ENCODE results near the gene TSHZ2.
"Not testable (repeated sequence)": the region's sequence is repeated elsewhere in the genome, so short reads cannot be mapped to it uniquely, and the experiment has no call there.

The TSHZ2 gene

DNA sequence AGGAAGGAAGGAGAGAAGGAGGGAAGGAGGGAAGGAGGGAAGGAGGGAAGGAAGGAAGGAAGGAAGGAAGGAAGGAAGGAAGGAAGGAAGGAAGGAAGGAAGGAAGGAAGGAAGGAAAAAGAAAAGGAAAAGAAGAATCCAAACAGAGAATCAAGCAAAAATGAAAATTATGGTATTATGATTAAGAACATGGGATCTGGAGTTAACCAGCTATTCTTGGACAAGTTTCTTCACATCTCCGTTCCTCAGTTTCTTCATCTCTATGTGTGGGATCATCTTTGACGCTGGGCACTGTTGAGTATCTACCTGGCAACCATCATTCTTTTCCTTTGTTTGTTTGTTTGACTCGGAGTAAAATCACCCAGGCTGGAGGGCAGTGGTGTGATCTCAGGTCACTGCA is 549.9 kb downstream of the TSHZ2 start:
- DNase-seq (no peak), ATAC-seq (no peak)
- no peaks in the 10 kb centered on the region for H3K9me3 Mint-ChIP-seq
- H3K4me1 Mint-ChIP-seq, result no peaks in the 10 kb centered on the region
- peaks cover 2% of the 10 kb centered on the region for H3K27me3 Mint-ChIP-seq
- H3K27ac Mint-ChIP-seq, result no peak overlapping the region
- no peak overlapping the region for H3K4me3 Mint-ChIP-seq
- no peaks in the 10 kb centered on the region for H3K36me3 Mint-ChIP-seq (ENCODE audit: low read depth)

DNA sequence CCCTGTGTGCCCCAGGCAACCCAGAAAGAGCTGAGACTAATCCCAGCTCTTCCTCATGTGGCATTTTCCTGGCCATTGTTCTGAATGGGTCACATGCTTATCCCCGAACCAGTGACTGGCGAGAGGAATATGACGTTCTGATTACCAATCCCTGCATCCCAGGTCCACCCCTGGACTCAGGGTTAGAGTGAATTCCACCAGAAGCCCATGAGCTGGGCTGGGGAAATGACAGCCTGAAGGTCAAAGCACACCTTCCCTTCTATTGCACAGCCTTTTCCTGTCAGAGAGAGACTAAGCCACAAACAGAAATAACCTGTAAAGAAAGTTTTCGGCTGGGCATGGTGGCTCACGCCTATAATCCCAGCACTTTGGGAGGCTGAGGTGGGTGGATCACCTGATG is 550.5 kb downstream of the TSHZ2 start:
- no peak overlapping the region for H3K4me3 Mint-ChIP-seq
- H3K27ac Mint-ChIP-seq, result no peak overlapping the region
- ATAC-seq (no peak), DNase-seq (no peak)
- no peaks in the 10 kb centered on the region for H3K36me3 Mint-ChIP-seq (ENCODE audit: low read depth)
- H3K4me1 Mint-ChIP-seq, result no peaks in the 10 kb centered on the region
- no peaks in the 10 kb centered on the region for H3K9me3 Mint-ChIP-seq
- peaks cover 1% of the 10 kb centered on the region for H3K27me3 Mint-ChIP-seq

DNA sequence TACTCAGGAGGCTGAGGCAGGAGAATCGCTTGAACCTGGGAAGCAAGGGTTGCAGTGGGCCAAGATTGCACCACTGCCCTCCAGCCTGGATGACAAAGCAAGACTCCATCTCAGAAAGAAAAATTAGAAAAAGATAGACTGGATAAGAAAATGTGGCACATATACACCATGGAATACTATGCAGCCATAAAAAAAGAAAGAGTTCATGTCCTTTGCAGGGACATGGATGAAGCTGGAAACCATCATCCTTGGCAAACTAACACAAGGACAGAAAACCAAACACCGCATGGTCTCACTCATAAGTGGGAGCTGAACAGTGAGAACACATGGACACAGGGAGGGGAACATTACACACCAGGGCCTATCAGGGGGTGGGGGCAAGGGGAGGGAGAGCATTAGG is 551.5 kb downstream of the TSHZ2 start:
- not testable (repeated sequence) for H3K4me3 Mint-ChIP-seq; DNase-seq; H3K4me1 Mint-ChIP-seq; ATAC-seq; H3K27me3 Mint-ChIP-seq; H3K9me3 Mint-ChIP-seq; H3K36me3 Mint-ChIP-seq (ENCODE audit: low read depth); H3K27ac Mint-ChIP-seq

DNA sequence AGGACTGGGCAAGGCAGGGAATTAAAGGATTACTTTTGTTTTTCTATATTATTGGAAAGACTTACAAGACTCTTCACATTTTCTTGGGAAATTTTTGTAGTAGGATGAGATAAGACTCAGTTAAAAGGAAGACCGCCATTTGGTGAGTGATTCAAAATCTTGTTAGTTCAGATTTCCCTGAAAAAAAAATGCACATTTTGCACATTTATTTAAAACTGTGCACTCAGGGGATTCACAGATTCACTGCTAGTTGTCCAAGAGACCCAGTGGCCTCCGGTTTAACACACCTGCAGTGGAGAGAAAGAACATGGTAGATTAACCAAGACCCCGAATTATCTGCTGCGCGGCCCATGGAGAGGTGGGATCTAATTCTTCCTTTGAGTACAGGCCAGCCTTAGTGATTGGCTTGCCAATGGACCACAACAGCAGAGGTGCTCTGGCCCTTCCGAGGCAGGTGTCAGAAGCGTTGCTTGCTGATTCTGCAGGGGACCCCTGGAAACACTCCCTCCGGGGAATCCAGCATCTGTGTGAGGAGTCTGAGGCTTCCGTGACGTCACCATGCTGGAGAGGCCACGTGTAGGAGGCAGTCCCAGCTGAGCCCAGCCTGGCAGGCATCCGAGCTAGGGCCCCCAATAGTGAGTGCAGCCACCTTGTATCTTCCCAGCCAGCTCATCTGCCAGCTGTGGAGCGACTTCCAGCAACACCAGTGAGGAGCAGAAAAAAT is 552.6 kb downstream of the TSHZ2 start:
- DNase-seq (no peak), ATAC-seq (no peak)
- Mint-ChIP-seq H3K4me1 (no peaks in the 10 kb centered on the region), H3K27me3 (no peaks in the 10 kb centered on the region), H3K9me3 (no peaks in the 10 kb centered on the region), H3K4me3 (no peak overlapping the region), H3K27ac (no peak overlapping the region), H3K36me3 (ENCODE audit: low read depth) (no peaks in the 10 kb centered on the region)

DNA sequence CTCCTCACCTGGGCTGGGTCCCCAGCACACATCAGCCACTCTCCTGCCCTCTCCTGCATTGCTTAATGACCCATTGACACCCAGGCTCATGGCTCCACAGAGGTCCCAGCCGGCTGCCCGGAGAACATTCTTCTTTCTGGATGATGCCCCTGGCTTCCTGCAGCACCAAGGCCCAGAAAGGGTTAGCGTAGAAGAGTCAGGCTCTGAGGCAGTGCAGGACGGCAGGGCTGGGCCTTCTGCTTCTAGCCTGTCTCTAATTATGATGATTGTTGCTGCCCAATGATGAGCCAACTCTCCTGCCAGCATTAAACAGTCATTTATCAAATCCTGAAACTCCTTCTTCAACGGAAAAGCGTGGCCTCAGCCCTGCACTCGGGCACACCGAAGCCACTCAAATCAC is 555.0 kb downstream of the TSHZ2 start:
- H3K27me3 Mint-ChIP-seq, result no peaks in the 10 kb centered on the region
- H3K36me3 Mint-ChIP-seq (ENCODE audit: low read depth), result no peaks in the 10 kb centered on the region
- ATAC-seq (no peak), DNase-seq (no peak)
- H3K9me3 Mint-ChIP-seq, result peaks cover 4% of the 10 kb centered on the region
- H3K27ac Mint-ChIP-seq, result no peak overlapping the region
- H3K4me1 Mint-ChIP-seq, result no peaks in the 10 kb centered on the region
- H3K4me3 Mint-ChIP-seq, result no peak overlapping the region

DNA sequence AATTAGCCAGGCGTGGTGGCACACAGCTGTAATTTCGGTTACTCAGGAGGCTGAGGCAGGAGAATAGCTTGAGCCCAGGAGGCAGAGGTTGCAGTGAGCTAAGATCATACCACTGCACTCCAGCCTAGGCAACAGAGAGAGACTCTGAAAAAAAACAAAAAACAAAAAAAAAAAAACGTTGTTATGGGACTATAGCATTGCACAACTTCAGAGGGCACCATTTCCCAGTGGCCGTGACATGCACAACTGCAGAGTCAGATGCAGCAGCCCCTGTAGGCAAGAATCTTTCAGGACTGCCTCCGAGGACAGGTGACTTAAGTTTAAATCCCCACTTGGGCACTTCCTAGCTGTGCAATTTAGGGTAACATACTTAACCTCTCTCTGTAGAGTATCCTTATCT is 557.5 kb downstream of the TSHZ2 start:
- no peak for ATAC-seq
- Mint-ChIP-seq H3K4me3 (no peak overlapping the region), H3K9me3 (peaks cover 4% of the 10 kb centered on the region), H3K4me1 (no peaks in the 10 kb centered on the region), H3K27me3 (no peaks in the 10 kb centered on the region), H3K27ac (no peak overlapping the region), H3K36me3 (ENCODE audit: low read depth) (no peaks in the 10 kb centered on the region)
- DNase-seq, result no peak

DNA sequence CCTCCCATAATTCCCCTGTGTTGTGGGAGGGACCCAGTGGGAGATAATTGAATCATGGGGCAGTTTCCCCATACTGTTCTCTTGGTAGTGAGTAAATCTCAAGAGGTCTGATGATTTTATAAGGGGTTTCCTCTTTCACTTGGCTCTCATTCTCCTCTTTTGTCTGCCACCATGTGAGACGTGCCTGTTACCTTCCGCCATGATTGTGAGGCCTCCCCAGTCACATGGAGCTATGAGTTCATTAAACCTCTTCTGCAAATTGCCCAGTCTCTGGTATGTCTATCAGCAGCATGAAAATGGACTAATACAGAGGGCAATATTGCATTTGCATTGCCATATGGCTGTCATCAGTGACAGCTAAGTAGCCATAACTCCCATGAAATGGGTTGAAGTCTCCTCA is 558.3 kb downstream of the TSHZ2 start:
- Mint-ChIP-seq H3K27me3 (no peaks in the 10 kb centered on the region), H3K27ac (no peak overlapping the region), H3K36me3 (ENCODE audit: low read depth) (no peaks in the 10 kb centered on the region), H3K4me1 (no peaks in the 10 kb centered on the region), H3K9me3 (peaks cover 4% of the 10 kb centered on the region), H3K4me3 (no peak overlapping the region)
- ATAC-seq (no peak), DNase-seq (no peak)

DNA sequence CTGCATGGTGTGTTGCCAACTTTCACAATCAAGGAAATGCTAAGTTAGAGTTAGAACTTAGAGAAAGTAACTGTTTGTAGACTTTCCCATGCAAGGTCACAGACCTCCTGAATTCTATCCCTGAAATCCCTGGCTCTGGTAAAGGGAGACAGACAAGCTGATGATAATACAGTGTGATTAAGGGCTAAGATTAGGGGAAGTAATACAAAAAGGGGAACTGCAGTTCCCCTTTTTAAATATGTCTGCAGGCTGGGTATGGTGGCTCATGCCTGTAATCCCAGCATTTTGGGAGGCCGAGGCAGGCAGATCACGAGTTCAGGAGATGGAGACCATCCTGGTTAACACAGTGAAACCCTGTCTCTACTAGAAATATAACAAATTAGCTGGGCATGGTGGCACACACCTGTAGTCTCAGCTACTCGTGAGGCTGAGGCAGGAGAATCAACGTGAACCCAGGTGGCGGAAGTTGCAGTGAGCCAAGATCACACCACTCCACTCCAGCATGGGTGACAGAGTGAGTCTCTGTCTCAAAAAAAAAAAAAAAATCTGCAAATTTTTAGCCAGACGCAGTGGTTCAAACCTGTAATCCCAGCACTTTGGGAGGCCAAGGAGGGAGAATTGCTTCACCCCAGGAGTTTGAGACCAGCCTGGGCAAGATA is 560.6 kb downstream of the TSHZ2 start:
- H3K27me3 Mint-ChIP-seq; H3K36me3 Mint-ChIP-seq (ENCODE audit: low read depth); H3K4me1 Mint-ChIP-seq; H3K9me3 Mint-ChIP-seq; H3K4me3 Mint-ChIP-seq; ATAC-seq; H3K27ac Mint-ChIP-seq; DNase-seq: not testable (repeated sequence)

DNA sequence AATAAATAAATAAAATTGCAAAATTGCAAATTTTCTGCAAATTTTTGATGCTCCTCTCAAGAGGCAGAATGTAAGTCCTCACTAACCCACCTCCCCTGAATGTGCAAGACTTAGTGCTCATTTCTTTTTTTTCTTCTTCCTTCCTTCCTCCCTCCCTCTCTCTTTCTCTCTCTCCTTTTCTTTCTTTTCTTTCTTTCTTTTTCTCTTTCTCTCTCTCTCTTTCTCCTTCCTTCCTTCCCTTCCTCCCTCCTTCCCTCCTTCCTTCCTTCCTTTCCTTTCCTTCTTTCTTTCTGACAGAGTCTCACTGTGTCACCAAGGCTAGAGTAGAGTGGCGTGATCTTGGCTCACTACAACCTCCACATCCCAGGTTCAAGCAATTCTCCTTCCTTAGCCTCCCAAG is 561.3 kb downstream of the TSHZ2 start:
- Mint-ChIP-seq H3K27me3 (no peaks in the 10 kb centered on the region), H3K9me3 (peaks cover 4% of the 10 kb centered on the region), H3K4me1 (no peaks in the 10 kb centered on the region), H3K4me3 (no peak overlapping the region), H3K27ac (no peak overlapping the region), H3K36me3 (ENCODE audit: low read depth) (no peaks in the 10 kb centered on the region)
- ATAC-seq, result no peak
- no peak for DNase-seq

DNA sequence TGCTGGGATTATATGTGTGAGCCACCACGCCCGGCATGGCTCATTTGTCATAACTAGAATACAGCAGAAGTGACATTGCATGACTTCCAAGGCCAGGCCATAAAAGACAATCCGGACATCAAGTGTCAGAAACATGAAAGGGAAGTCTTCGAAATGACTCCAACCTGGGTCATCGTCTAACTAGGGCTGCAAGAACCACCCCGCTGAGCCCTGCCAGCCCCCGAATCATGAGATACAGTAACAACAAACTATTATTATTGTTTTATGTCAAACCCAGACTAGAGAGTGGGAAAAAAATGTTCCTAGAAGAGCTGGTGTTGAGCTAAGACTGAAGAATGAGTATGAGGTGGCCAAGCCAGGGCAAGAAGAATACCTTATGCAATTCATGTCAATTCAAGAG is 561.9 kb downstream of the TSHZ2 start:
- Mint-ChIP-seq H3K36me3 (ENCODE audit: low read depth) (no peaks in the 10 kb centered on the region), H3K9me3 (peaks cover 4% of the 10 kb centered on the region), H3K27ac (no peak overlapping the region), H3K4me1 (no peaks in the 10 kb centered on the region), H3K27me3 (no peaks in the 10 kb centered on the region), H3K4me3 (no peak overlapping the region)
- DNase-seq, result no peak
- no peak for ATAC-seq

DNA sequence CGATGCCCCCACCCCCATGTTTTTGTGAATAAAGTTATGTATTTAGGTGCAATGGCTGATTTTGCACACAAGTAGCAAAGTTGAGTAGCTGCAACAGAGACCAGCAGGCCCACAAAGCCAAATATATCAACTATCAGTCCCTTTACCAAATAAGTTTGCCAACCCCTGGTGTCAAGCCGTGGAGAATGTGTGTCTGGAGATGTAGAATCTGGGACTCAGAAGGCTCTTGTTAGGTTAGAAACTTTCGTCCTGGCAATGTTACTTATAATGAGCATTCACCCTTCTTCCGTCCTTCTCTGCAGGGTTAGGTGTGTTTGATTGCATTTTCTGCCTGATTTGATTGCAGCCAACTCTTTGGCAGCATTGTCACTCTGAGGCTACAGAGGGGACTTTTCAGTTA is 563.7 kb downstream of the TSHZ2 start:
- no peak overlapping the region for H3K4me3 Mint-ChIP-seq
- ATAC-seq (no peak), DNase-seq (no peak)
- H3K27ac Mint-ChIP-seq, result no peak overlapping the region
- no peaks in the 10 kb centered on the region for H3K36me3 Mint-ChIP-seq (ENCODE audit: low read depth)
- H3K4me1 Mint-ChIP-seq, result no peaks in the 10 kb centered on the region
- no peaks in the 10 kb centered on the region for H3K9me3 Mint-ChIP-seq
- H3K27me3 Mint-ChIP-seq, result no peaks in the 10 kb centered on the region

DNA sequence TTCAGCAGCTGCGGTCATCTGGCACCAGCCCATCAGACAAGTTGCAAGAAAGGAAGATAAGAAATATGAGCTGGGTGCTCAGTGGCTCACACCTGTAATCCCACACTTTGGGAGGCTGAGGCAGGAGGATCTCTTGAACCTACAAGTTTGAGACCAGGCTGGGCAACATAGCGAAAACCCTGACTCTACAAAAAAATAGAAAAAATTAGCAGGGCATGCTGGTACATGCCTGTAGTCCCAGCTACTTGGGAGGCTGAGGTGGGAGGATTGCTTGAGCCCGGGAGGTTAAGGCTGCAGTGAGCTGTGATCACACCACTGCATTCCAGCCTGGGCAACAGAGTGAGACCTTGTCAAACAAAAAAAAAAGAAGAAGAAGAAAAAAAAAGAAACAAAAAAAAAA is 564.2 kb downstream of the TSHZ2 start:
- H3K27ac Mint-ChIP-seq, result not testable (repeated sequence)

DNA sequence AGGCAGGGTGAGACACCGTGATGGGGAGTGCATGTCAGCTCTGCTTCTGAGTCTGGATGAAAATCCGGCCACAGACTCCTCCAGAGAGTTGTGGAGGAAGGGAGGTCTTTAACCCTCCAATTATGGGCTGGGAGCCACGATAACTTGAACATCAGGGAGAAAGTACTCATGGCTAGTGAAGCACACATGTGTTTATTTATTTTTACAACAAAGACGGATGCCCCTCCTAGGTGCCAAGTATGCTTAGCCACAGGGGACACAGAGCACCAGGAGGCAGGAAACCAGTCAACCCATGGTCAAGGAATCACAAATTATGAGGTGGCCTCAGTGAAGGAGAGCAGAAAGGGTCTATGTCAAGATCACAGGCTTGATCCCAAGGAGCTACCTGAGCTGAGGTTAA is 567.4 kb downstream of the TSHZ2 start:
- DNase-seq, result no peak
- Mint-ChIP-seq H3K4me3 (no peak overlapping the region), H3K9me3 (no peaks in the 10 kb centered on the region), H3K36me3 (ENCODE audit: low read depth) (no peaks in the 10 kb centered on the region), H3K27me3 (no peaks in the 10 kb centered on the region), H3K4me1 (no peaks in the 10 kb centered on the region), H3K27ac (no peak overlapping the region)
- no peak for ATAC-seq

More for the DNA sequence above, 564.2 kb downstream of the TSHZ2 start:
- not testable (repeated sequence) for H3K36me3 Mint-ChIP-seq (ENCODE audit: low read depth); H3K4me3 Mint-ChIP-seq; H3K9me3 Mint-ChIP-seq; H3K27me3 Mint-ChIP-seq; ATAC-seq; DNase-seq; H3K4me1 Mint-ChIP-seq

All from activated naive CD8-positive, alpha-beta T cell treated with anti-CD3 and anti-CD28 coated beads, Interleukin-2, amount 50 U/mL, for 24 hours (primary cell).